GM19455 (cell line): ENCODE measurements around the gene AHDC1.
A peak's percentile ranks its signal among the peaks of the same experiment; 100 is the strongest.
"Not testable (repeated sequence)": the region's sequence is repeated elsewhere in the genome, so short reads cannot be mapped to it uniquely, and the experiment has no call there.

ENCODE experiments used
- ATAC-seq: cut with Tn5 transposase; IDR thresholded peaks from one replicate; pipeline ENCODE4 v1.9.1; 2021; ENCODE audit not compliant: unreplicated experiment

Gene AHDC1

DNA sequence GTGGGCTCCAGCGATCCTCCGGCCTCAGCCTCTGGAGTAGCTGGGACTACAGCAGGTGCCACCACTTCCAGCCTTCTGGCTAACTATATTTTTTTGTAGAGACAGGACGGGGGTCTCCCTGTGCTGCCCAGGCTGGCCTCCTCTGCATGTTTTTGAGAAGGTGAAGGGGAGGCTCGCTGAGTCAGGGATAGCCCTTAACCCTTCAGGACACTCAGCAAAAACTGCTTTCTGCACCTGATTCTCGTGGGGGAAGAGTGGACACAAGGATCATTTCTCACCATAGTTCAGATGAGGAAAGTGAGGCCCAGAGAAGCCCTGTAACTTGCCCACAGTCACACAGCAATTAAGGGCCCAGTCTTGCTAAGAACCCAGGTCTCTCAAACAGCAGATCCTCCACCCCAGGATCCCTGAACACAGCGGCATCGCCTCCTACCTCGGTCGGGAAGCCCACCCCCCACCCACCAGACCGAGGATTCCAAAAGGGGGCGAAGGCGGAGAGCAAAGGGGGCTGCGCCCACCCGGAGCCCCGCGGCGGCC lies 29.8 kb upstream of the AHDC1 start:
- no peak for ATAC-seq

DNA sequence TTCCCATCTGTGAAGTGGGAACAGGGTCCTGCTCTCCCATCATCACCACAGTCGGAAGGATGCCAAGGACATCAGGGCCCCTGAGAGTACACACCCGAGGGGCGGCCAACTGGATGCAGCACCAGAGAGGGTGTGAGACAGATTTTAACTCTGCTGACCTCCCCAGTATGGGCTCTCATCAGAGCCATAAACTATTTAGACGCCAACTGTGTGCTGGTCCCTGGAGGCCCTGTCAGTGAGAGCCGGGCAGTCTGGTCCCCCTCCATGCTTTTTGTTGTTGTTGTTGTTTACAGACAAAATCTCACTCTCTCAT lies 29.3 kb upstream of the AHDC1 start:
- ATAC-seq: no peak

DNA sequence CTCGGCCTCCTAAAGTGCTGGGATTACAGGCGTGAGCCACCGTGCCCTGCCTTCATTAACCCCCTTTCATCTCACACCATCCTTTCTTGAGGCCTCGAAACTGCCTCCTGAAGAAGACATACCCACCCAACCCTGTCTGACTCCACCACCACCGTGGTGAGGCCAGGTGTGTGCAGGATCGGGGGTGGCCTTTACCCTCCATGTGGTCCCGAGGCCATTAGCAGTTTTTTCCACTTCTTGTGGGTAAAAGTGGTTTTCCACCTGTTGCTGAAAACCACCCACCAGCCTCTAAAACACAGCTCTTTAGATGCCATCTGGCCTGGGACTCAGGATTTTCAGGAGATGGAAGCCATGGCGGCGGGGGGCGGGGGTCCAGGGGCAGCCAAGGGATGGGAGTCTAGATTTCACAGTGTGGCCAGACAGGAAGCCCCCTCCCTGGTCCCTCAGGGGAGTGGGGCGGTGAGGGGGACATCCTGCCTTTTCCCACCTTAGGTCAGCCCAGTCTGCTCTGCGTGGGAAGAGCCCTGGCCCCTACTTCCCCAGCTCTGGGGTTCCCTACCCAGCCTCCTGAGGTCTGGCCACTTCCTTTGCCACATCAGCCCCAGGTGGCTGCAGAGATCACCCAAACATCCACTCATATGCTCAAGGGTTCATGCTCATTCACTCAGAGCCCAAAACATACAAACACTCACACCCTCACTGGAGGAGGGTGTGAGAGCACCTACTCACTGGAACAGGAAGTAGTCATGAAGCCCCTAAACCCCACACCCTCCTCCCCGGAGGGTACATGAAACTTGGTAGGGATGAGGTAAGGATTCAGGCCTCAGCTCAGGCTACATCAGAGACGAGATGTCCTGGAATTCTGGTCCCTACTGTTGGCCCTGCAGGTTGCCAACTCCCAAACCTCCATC lies 28.7 kb upstream of the AHDC1 start:
- ATAC-seq: peak; percentile 34

DNA sequence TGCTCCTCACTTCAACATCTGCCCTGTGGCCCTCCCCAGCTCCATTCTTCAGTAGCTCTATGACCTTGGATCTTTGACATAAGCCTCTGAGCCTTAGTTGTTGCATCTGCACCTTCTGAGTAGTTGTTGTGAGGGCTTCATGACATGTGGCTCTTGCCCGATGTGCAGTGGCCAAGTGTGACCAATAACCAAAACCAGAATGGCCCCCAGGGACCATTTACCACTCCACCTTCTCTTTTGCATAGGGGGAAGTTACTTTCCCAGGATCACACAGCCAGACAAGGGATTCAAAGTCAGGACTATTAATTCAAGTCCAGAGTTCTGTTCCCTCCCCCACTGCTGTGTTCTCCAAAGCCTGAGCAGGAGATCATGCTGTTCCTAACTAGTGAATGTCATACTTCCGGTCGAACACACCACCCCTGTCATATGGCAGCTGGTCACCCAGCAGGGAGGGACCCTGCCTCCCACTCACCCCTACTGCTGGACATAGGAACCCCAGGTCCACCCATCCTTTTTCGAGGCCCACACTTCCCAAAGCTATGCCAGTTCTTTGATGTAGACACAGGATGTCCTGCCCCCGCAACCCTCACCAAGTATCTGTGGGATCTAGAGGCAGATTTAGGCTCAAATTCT lies 27.0 kb upstream of the AHDC1 start:
- ATAC-seq: no peak

DNA sequence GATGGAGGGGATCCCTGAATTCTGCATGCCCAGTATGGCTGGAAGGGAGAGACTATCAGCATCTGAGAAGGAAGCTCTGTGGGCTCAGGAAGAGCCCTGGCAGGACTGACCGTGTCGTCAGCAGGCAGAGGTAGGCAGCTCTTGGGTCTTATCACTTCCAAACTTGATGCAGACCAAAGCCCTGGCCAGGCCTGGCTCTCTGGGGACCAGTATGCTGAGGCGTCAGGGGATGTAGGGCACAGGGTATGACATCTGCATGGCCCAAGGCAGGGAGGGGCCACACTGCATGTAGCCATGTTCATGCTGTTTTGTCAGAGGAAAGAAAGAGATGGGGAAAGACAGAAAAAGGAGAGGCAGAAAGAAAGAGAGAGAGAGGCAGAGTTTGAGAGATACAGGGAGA lies 24.8 kb upstream of the AHDC1 start:
- no peak for ATAC-seq

DNA sequence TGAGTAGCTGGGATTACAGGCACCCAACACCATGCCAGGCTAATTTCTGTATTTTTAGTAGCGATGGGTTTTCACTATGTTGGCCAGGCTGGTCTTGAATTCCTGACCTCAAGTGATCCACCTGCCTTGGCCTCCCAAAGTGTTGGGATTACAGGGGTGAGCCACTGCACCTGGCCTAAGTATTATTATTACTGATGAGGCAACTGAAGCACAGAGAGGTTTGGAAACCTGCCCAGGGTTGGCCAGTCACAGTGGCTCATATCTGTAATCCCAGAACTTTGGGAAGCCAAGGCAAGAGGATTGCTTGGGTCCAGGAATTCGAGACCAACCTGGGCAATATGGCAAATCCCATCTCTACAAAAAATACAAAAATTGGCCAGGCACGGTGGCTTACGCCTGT lies 23.8 kb upstream of the AHDC1 start:
- ATAC-seq: not testable (repeated sequence)

DNA sequence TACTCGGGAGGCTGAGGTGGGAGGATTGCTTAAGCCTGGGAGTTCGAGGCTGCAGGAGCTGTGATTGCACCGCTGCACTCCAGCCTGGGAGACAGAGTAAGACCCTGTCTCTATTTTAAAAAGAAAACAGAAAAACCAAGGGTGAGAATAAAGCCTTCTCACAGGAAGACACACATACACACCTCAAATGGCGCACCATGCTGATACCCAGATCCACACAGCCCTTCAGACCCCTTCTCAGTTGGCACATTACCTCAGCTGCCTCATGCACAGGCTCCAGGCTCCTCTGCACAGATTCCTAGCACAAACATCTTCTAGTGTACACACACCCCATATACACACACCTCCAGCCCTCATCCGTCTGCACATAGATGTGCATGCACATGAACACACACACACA lies 23.1 kb upstream of the AHDC1 start:
- no peak for ATAC-seq

DNA sequence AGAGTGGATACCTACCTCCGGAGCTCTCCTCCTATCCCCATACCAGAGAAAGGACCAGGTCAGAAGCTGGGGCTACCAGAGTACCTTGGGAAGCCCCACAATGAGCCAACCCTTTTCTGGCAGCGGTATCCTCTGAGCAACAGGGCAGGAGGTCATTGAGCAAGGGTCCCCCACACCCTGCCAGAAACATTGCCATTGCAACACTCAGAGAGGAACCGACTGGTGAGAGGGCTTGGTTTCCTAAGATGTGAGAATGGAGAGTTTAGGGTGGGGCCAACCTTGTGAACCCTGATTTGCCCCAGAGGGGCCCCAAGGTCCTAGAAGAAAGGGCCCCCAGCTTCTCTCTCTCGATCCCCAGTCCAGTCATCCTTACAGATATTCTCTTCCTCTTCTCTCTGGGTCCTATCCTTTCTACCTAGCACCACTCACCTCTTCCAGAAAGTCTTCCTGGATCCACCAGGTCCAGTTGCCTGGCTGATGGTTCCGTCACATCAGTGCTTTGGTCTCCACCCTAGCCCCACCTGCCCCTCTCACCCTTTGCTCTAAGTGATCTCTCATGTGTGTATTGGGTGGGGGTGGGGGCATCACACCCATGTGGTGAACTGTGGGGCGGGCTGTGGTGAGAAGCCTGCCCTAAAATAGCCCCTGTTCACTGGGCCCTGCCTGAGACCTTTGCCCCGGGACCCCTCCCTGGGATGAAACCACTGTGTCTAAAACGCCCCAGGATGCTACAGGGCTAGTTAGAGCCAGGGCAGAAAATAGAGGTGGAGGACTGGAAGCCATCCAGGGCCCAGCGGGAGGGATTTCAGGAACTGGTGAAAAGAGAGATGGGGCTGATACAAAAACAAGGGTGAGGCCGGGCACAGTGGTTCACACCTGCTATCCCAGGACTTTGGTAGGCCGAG lies 22.3 kb upstream of the AHDC1 start:
- ATAC-seq: no peak

DNA sequence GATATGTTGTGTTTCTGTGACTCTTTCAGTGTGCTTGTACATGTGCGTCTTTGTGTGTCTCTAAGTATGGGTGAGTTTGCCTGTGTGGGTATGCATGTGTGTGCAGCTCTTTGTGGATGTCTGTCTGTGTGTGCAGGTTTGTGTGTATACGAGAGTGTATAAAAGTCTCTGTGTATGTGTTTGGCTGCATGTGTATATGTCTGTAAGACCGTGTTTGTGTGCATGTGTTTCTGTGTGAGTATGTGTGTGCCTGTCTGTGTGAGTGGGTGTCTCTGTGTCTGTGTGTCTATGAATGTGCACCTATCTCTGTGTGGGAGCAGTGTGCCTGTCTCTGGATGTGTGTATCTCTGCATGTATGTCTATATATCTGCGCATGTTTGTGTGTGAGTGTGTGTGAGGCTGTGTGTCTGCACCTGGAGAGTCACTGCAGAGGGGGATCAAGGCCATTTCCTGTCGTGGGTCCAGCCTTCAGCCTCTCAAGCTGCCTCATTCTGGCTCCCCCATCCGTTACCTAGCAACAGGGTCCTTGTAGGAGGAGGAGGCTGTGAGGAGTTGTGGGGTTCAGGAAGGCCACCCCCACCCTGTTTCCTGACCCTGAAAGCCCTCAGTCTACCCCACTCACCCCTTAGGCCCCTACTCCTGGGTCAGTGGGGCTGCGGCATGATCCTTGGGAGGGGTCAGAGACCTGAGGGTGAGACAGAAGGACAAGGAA lies 20.7 kb upstream of the AHDC1 start:
- ATAC-seq: no peak

DNA sequence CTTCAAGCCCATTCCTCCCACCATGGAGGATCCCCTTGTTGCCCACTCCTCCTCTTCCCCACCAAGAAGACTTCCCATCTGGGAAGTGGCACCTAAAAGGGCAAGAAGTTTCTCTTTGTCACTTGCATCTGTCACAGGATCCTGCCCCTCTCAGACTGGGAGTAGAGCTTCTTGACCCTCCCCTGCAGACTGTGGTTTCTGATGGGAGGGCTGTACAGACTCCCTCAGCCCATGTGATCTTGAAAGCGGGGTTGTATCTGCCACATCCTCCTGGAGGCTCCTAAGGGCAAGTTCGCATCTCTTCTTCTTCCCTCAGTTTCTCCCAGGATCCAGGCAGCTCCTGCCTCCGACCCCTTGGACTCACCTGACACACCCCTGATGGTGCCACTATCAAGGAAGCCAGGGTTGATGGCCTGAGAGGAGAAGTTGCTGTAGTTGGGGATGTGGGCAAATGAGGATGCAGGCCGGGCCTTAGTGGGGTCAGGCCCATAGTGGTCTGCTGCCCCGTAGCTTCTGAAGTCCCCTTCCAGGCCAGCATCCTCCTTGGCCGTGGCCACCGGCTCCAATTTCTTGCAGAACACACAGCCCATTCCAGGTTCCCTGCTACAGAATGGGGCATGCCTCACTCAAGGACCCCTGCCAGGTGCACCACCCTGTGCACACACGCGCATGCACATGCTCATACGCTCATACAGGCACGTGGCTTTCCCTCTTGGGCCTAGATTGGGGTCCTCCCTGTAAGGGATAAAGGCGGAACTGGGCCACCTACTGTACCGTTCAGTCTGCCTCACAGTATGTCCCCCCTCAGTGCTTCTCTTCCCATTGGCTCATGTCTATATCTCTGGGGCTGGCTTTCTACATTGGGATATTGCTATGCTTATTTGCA lies 19.6 kb upstream of the AHDC1 start:
- no peak for ATAC-seq

DNA sequence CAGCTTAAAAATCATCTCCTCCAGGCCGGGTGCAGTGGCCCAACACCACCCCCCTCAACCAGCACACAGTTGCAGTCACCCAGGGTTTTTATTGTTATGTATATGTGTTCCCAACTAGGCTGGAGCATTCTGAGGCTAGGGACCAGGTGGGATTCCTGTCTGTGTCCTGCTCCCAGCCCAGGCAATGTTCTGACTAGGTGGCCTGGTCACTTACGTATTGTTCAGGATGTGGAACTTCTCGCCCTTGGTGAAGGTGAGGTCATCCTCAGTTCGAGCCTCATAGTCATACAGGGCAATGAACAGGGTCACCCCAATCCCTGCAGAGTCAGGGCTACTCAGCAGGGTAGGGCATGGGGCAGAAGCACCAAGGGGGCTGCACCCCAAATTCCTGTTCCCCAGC lies 18.9 kb upstream of the AHDC1 start:
- ATAC-seq: no peak

DNA sequence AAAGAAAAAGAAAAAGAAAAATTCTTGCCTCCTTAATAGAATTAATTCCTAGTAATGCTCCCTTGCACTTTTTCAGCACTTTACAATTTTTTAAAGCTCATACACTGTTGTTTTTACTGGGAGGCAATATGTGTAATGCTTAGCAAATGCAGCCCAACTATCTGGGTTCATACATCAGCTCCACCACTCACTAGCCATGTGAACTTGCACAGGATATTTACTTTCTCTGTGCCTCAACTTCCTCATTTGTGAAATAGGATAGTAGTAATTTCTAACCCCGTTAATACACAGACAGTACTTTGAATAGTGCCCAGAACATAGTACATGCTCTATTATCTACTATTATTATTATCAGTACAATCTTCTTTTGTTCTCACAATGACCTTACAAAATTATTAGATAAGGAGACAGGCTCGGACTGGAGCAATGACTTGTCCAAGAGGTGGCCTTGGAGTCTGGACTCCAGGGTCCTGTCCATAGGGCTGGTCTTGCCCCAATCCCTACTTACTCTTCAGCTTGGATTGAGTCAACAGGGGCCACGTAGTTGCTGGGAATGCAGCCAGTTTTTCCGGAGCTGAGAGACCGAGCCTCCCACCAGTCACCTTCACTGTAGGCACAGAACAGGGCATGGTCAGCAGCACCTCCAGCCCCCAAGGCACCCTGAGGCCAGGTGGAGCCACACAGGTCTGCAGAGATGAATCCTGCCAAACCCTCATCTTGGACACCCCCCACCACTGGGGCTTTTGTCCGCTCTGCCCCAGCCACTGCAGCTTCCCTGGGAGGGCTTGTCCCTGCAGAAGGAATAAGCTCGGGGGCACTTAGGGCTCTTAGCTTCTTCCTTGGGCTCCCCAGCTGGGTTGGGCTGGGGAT lies 17.3 kb upstream of the AHDC1 start:
- ATAC-seq: no peak

DNA sequence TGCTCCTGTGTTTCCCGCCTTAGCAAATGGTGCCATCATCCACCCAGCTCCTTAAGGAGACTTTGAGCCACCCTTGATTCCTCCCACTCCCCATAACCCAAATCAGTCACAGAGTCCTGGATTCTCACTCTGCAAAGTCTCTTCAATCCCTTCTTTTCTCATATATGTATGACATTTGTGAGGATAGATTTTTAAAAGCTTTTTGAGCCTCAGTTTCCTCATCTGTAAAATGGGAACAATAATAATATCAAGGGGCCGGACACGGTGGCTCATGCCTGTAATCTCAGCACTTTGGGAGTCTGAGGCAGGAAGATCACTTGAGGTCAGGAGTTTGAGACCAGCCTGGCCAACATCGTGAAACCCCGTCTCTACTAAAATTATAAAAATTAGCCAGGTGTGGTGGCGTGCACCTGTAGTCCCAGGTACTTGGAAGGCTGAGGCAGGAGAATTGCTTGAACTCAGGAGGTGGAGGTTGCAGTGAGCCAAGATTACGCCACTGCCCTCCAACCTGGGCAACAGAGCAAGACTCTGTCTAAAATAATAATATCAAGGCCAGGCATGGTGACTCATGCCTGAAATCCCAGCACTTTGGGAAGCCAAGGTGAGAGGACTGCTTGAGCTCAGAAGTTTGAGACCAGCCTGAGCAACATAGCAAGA lies 16.0 kb upstream of the AHDC1 start:
- not testable (repeated sequence) for ATAC-seq

DNA sequence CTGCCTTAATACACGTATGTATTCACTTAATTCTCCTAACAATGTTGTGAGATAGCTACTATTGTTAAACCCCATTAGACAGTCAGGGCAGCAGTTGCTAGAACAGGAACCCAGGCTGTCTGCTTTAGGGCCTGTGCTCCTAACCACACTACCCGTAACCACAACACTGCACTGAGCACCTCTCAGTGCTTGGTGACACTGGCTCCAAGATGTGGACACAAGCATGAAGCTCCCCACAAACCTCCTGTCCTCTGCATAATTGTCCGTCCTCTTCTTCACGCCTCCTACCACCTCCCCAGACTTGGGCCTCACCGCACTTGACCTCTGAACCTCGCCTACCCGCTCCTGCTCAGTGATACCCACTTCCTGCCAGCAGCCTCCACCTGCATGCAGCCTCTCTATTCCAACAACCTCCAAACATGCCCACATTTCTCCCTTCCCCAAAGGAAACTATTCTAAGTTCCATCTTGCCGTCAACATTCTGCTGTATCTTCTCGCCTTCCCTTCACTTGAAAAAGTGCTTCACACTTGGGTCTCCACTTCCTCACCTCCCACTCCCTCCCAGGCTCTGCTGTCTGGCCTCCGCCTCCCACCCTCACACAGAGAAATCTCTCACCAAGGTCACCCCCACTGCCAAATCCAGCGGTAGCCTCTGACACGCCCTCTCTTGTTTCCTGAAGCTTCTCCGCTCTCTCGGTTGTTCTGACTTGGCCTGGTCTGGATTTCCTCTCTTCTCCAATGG lies 14.6 kb upstream of the AHDC1 start:
- no peak for ATAC-seq

DNA sequence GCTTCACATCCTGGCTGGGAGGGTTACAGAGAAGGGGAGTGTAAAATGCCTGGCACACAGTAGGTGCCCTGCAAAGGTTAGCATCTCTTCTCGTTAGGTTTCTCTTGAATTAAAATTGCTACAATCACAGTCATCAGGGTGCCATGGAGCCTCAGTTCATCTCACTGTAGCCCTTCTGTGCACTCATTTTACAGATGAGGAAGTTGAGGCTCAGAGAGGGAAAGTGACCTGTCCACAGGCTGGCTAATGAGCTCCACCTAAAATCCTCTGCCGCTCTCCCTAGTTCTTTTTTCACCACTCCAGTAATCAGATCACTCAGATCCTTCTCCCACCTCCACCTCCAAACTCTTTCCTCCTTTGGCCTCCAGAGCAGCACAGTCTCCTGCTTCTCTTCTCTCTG lies 13.5 kb upstream of the AHDC1 start:
- no peak for ATAC-seq

DNA sequence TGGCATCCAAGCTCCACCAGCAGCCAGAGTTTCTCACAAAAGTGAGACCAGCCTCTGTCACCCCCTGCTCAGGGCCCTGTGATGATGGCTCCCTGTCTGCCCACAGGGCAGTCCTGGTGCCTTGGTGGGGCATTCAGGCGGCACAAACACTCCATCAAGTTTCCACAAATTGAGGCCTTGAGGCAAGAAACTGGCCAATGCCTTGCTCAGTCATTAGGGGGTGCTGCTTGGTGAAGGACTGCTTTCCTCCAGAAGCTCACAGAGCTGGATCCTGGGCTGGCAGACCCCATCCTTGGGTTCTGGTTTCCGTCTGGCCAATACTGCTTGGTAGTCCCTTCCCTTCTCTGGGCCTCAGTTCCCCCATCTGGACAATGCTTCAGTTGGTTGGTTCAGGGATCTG lies 12.5 kb upstream of the AHDC1 start:
- ATAC-seq: no peak

DNA sequence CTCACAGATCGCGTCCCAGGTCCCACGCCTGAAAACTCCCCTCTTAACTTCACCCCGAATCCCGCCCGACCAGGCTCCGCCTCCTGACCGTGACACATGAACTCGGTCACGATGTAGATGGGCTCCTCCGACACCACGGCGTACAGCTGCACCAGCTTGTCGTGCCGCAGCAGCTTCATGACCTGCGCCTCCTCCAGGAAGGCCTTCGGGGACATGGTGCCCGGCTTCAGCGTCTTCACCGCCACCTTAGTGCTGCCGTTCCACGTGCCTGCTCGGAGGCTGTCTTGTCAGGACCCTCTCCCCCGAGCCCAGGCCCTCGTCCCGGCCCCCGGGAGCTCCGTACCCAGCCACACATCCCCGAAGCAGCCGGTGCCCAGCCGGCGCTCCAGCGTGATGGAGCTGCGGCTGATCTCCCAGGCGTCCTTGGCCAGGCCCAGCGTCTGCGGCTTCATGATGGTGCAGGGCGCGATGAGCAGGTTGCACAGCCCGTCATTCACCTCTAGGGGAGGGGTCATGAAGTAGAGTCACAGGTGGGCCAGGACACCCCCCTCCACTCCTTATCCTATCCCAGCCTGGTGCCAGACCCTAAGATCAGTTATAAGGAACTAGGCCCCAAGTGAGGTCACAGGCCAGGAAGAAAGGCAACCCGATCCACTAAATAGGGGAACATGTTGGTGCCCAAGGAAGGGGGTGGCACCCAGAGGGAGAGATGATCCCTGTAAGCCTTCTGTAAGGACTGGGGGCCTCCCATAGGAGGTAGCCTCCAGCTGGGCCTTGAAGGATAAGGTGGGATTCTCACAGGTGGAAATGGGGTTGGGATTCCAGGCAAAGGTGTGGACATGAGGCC lies 11.6 kb upstream of the AHDC1 start:
- ATAC-seq: no peak
